Body of pancreas (tissue), 4 donors: ENCODE measurements around the gene GPR143.

ENCODE experiments used
- POLR2A ChIP-seq, 3 donors: fragments of 450-650 bp; IDR thresholded peaks; one replicate each; pipeline ENCODE4 v1.6.1; 2016; ENCODE audit warnings: antibody characterized with exemption in 3 of 3, mild to moderate bottlenecking in 2 of 3
- TF ChIP-seq, protein P1 (sequence below), 7 experiments: fragments of 450-650 bp in 4 of 7; fragments of 200-600 bp in 3 of 7; sonication (generic) in 3 of 7; IDR thresholded peaks; one replicate each; pipeline ENCODE4 v1.5.1; 2016 to 2019; ENCODE audit warnings: antibody characterized with exemption in 7 of 7

DNA sequence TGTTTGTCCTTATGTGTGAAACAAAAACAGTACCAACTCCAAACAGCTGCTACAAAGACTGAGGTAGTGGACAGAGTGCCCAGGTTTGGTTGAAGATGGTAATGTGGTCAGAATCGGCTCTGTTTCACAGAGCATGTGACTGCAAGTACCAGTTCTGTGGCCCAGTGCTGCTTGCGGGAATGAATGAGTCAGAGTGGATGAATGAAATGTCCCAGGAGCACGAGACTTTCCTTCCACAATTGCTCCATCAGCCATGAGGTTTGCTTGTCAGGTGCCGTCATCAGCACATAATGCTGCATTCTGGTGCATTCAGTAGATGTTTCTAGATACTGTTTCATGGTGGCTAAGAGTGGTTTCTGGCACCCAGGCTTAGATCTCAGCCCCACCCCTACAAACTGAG lies 84.2 kb downstream of the GPR143 start:
- no peak for TF ChIP-seq POLR2A (IDR thresholded peaks at IDR 0.05)
- TF ChIP-seq, protein P1, sequence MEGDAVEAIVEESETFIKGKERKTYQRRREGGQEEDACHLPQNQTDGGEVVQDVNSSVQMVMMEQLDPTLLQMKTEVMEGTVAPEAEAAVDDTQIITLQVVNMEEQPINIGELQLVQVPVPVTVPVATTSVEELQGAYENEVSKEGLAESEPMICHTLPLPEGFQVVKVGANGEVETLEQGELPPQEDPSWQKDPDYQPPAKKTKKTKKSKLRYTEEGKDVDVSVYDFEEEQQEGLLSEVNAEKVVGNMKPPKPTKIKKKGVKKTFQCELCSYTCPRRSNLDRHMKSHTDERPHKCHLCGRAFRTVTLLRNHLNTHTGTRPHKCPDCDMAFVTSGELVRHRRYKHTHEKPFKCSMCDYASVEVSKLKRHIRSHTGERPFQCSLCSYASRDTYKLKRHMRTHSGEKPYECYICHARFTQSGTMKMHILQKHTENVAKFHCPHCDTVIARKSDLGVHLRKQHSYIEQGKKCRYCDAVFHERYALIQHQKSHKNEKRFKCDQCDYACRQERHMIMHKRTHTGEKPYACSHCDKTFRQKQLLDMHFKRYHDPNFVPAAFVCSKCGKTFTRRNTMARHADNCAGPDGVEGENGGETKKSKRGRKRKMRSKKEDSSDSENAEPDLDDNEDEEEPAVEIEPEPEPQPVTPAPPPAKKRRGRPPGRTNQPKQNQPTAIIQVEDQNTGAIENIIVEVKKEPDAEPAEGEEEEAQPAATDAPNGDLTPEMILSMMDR (IDR thresholded peaks at IDR 0.05), result no peak
